Sciatic nerve (tissue), 2 donors: Measurements from ENCODE around the gene PRSS12. TPM values are rescaled to one million over a fixed set of nuclear protein-coding genes. Genes with fewer than 3 reads are reported as not detected.
"Not testable (repeated sequence)": the region's sequence is repeated elsewhere in the genome, so short reads cannot be mapped to it uniquely, and the experiment has no call there.

Experiments
- ATAC-seq: fragments of 200-7000 bp; cut with Tn5 transposase; one replicate; pipeline ENCODE4 v1.9.1; 2020; ENCODE audit warnings: mild to moderate bottlenecking, moderate library complexity
- DNase-seq: peaks from one replicate; pipeline ENCODE4 v3.0.0-alpha.2; 2020; ENCODE audit warnings: low spot score
- intact Hi-C: fragments of 100-400 bp; cut with DNase I; formaldehyde crosslinking; loops from one replicate; pipeline ENCODE4 v1.14.2; 2022
- total RNA-seq: library from RNA; stranded (reverse); fragmentation: NEBNext Ultra II Directional; extraction: Animal tissue kit (Norgen Biotek cat#: 25700); gene quantifications from one replicate; pipeline ENCODE4 v1.2.1, GENCODE V29; 2021
- donor health status: DM: no; HTN: no; CAD: no.
- donor health status: DM: no; HTN: no; CAD: no.

The PRSS12 gene
- total RNA-seq, result 1.1 TPM

- ATAC-seq (peak; percentile 77), DNase-seq (peak; percentile 73)
- intact Hi-C loops, result no loop called here
These were observed at the start of gene PRSS12 for GRCh38 chr4:118352843-118353533. Gene PRSS12, minus strand, starts transcription at chr4:118353003. Its CDS starts 283 bp downstream, at chr4:118352720.

GRCh38 chr4:118400356-118400755 is 47.6 kb upstream of the PRSS12 start:
- DNase-seq, result no peak
- intact Hi-C loops, result no loop called here
- no peak for ATAC-seq

GRCh38 chr4:118399883-118400282 is 47.1 kb upstream of the PRSS12 start:
- intact Hi-C loops, ATAC-seq, DNase-seq: not testable (repeated sequence)

GRCh38 chr4:118398226-118399090 is 45.7 kb upstream of the PRSS12 start:
- ATAC-seq, result no peak
- no peak for DNase-seq
- intact Hi-C loops, result no loop called here

GRCh38 chr4:118397623-118397979 is 44.8 kb upstream of the PRSS12 start:
- ATAC-seq, result no peak
- intact Hi-C loops, result no loop called here

GRCh38 chr4:118396881-118397622 is 44.2 kb upstream of the PRSS12 start:
- intact Hi-C loops, result no loop called here
- ATAC-seq, result no peak

More at GRCh38 chr4:118397623-118397979, 44.8 kb upstream of the PRSS12 start:
- DNase-seq, result no peak

GRCh38 chr4:118395057-118395644 is 42.3 kb upstream of the PRSS12 start:
- ATAC-seq (no peak), DNase-seq (no peak)
- intact Hi-C loops, result no loop called here

More at GRCh38 chr4:118396881-118397622, 44.2 kb upstream of the PRSS12 start:
- DNase-seq, result no peak

GRCh38 chr4:118392509-118392908 is 39.7 kb upstream of the PRSS12 start:
- ATAC-seq, DNase-seq, intact Hi-C loops: not testable (repeated sequence)

GRCh38 chr4:118390121-118390520 is 37.3 kb upstream of the PRSS12 start:
- ATAC-seq, result no peak
- intact Hi-C loops, result no loop called here

GRCh38 chr4:118389721-118390120 is 36.9 kb upstream of the PRSS12 start:
- no peak for ATAC-seq
- intact Hi-C loops, result no loop called here

More at GRCh38 chr4:118390121-118390520, 37.3 kb upstream of the PRSS12 start:
- DNase-seq, result no peak

GRCh38 chr4:118388606-118389005 is 35.8 kb upstream of the PRSS12 start:
- DNase-seq, result no peak
- ATAC-seq, result no peak
- intact Hi-C loops, result no loop called here

More at GRCh38 chr4:118389721-118390120, 36.9 kb upstream of the PRSS12 start:
- no peak for DNase-seq

GRCh38 chr4:118381902-118382301 is 29.1 kb upstream of the PRSS12 start:
- ATAC-seq (no peak), DNase-seq (no peak)
- intact Hi-C loops, result no loop called here

- DNase-seq (no peak), ATAC-seq (no peak)
- intact Hi-C loops, result no loop called here
These were observed 20.9 kb upstream of the PRSS12 start for GRCh38 chr4:118373614-118374255.

GRCh38 chr4:118372251-118372650 is 19.4 kb upstream of the PRSS12 start:
- ATAC-seq (no peak), DNase-seq (no peak)
- intact Hi-C loops, result no loop called here

GRCh38 chr4:118369231-118369630 is 16.4 kb upstream of the PRSS12 start:
- DNase-seq, result no peak
- intact Hi-C loops, result no loop called here
- no peak for ATAC-seq

- no peak for DNase-seq
- intact Hi-C loops, result no loop called here
- ATAC-seq, result no peak
These were observed 15.1 kb upstream of the PRSS12 start for GRCh38 chr4:118367872-118368271.

- intact Hi-C loops, result no loop called here
- DNase-seq (no peak), ATAC-seq (no peak)
These were observed 14.6 kb upstream of the PRSS12 start for GRCh38 chr4:118367361-118367760.

- ATAC-seq (no peak), DNase-seq (no peak)
- intact Hi-C loops, result loop anchor here (5.0 kb wide), 1 partner anchor 454 kb away; no protein-coding TSS in a partner anchor
These were observed 10.4 kb upstream of the PRSS12 start for GRCh38 chr4:118363166-118363565.
